HEK293 (cell line): ENCODE data around the gene TXNDC8.
A peak's percentile ranks its signal among the peaks of the same experiment; 100 is the strongest.

Experiments used
- ELK4 ChIP-seq: IDR thresholded peaks from 2 replicates; pipeline ENCODE4 v1.6.1; 2011; ENCODE audit warnings: mild to moderate bottlenecking, low read depth, low read length, borderline replicate concordance
- MEIS1 ChIP-seq: sonication (generic); formaldehyde crosslinking; IDR thresholded peaks from 2 replicates; pipeline ENCODE4 v1.8.1; 2022; ENCODE audit warnings: missing genetic modification reagents, mild to moderate bottlenecking, borderline replicate concordance
- OSR2 ChIP-seq: fragments of 450-650 bp; formaldehyde crosslinking; IDR thresholded peaks from 2 replicates; pipeline ENCODE4 v1.5.1; 2016; ENCODE audit warnings: missing biosample characterization, missing genetic modification characterization
- OVOL3 ChIP-seq: fragments of 450-650 bp; formaldehyde crosslinking; IDR thresholded peaks from 2 replicates; pipeline ENCODE4 v1.5.1; 2016; ENCODE audit warnings: missing biosample characterization, missing genetic modification characterization
- PBX3 ChIP-seq: sonication (generic); formaldehyde crosslinking; IDR thresholded peaks from 2 replicates; pipeline ENCODE4 v1.8.1; 2022; ENCODE audit warnings: mild to moderate bottlenecking, moderate library complexity, missing genetic modification reagents
- PRDM6 ChIP-seq: fragments of 450-650 bp; formaldehyde crosslinking; IDR thresholded peaks from 2 replicates; pipeline ENCODE4 v1.5.1; 2017; ENCODE audit warnings: missing biosample characterization, missing genetic modification characterization
- RBAK ChIP-seq: fragments of 450-650 bp; formaldehyde crosslinking; IDR thresholded peaks from 2 replicates; pipeline ENCODE4 v1.5.1; 2016; ENCODE audit warnings: missing biosample characterization, missing genetic modification characterization
- SP7 ChIP-seq: fragments of 450-650 bp; formaldehyde crosslinking; IDR thresholded peaks from 2 replicates; pipeline ENCODE4 v1.5.1; 2016; ENCODE audit warnings: missing biosample characterization, missing genetic modification characterization
- YY1 ChIP-seq: fragments of 450-650 bp; formaldehyde crosslinking; IDR thresholded peaks from 2 replicates; pipeline ENCODE4 v1.5.1; 2018; ENCODE audit warnings: missing biosample characterization, missing genetic modification characterization
- YY2 ChIP-seq: fragments of 450-650 bp; formaldehyde crosslinking; IDR thresholded peaks from 2 replicates; pipeline ENCODE4 v1.5.1; 2016; ENCODE audit warnings: missing biosample characterization, missing genetic modification characterization
- ZBTB49 ChIP-seq: fragments of 450-650 bp; formaldehyde crosslinking; IDR thresholded peaks from 2 replicates; pipeline ENCODE4 v1.5.1; 2016; ENCODE audit warnings: missing biosample characterization, missing genetic modification characterization, low read depth
- ZFP41 ChIP-seq: fragments of 450-650 bp; formaldehyde crosslinking; IDR thresholded peaks from 2 replicates; pipeline ENCODE4 v1.5.1; 2016; ENCODE audit warnings: missing biosample characterization, missing genetic modification characterization, borderline replicate concordance
- ZNF133 ChIP-seq: fragments of 450-650 bp; formaldehyde crosslinking; IDR thresholded peaks from 2 replicates; pipeline ENCODE4 v1.5.1; 2016; ENCODE audit warnings: missing biosample characterization, missing genetic modification characterization
- ZNF148 ChIP-seq: fragments of 450-650 bp; formaldehyde crosslinking; IDR thresholded peaks from 2 replicates; pipeline ENCODE4 v1.5.0; 2017; ENCODE audit warnings: missing biosample characterization, missing genetic modification characterization, borderline replicate concordance
- ZNF19 ChIP-seq: fragments of 450-650 bp; formaldehyde crosslinking; IDR thresholded peaks from 2 replicates; pipeline ENCODE4; 2016; ENCODE audit warnings: missing biosample characterization, missing genetic modification characterization, low read depth
- ZNF2 ChIP-seq: fragments of 450-650 bp; formaldehyde crosslinking; IDR thresholded peaks from 2 replicates; pipeline ENCODE4 v1.5.1; 2016; ENCODE audit warnings: missing biosample characterization, missing genetic modification characterization
- ZNF214 ChIP-seq: fragments of 450-650 bp; formaldehyde crosslinking; IDR thresholded peaks from 2 replicates; pipeline ENCODE4 v1.5.1; 2017; ENCODE audit warnings: missing biosample characterization, mild to moderate bottlenecking, missing genetic modification characterization, borderline replicate concordance
- ZNF23 ChIP-seq: fragments of 450-650 bp; formaldehyde crosslinking; IDR thresholded peaks from 2 replicates; pipeline ENCODE4 v1.5.1; 2016; ENCODE audit warnings: missing biosample characterization, missing genetic modification characterization, borderline replicate concordance
- ZNF280C ChIP-seq: fragments of 450-650 bp; formaldehyde crosslinking; IDR thresholded peaks from 2 replicates; pipeline ENCODE4 v1.5.1; 2016; ENCODE audit warnings: missing biosample characterization, missing genetic modification characterization
- ZNF311 ChIP-seq: fragments of 450-650 bp; formaldehyde crosslinking; IDR thresholded peaks from 2 replicates; pipeline ENCODE4 v1.5.1; 2017; ENCODE audit warnings: missing biosample characterization, missing genetic modification characterization, borderline replicate concordance
- ZNF37A ChIP-seq: fragments of 450-650 bp; IDR thresholded peaks from 2 replicates; pipeline ENCODE4 v1.5.1; 2018; ENCODE audit warnings: missing biosample characterization, missing genetic modification characterization
- ZNF426 ChIP-seq: fragments of 450-650 bp; formaldehyde crosslinking; IDR thresholded peaks from 2 replicates; pipeline ENCODE4 v1.5.1; 2017; ENCODE audit warnings: missing biosample characterization, missing genetic modification characterization, mild to moderate bottlenecking, inconsistent platforms, moderate library complexity
- ZNF514 ChIP-seq: fragments of 450-650 bp; formaldehyde crosslinking; IDR thresholded peaks from 2 replicates; pipeline ENCODE4 v1.5.1; 2016; ENCODE audit warnings: missing biosample characterization, missing genetic modification characterization
- ZNF548 ChIP-seq: fragments of 450-650 bp; formaldehyde crosslinking; IDR thresholded peaks from 2 replicates; pipeline ENCODE4 v1.5.1; 2016; ENCODE audit warnings: missing biosample characterization, missing genetic modification characterization
- ZNF560 ChIP-seq: fragments of 450-650 bp; formaldehyde crosslinking; IDR thresholded peaks from 2 replicates; pipeline ENCODE4 v1.5.1; 2017; ENCODE audit warnings: missing biosample characterization, missing genetic modification characterization, borderline replicate concordance
- ZNF596 ChIP-seq: fragments of 450-650 bp; IDR thresholded peaks from 2 replicates; pipeline ENCODE4 v1.5.0; 2018; ENCODE audit warnings: missing biosample characterization, mild to moderate bottlenecking, missing genetic modification characterization, moderate library complexity
- ZNF610 ChIP-seq: fragments of 450-650 bp; formaldehyde crosslinking; IDR thresholded peaks from 2 replicates; pipeline ENCODE4 v1.5.1; 2016; ENCODE audit warnings: missing biosample characterization, missing genetic modification characterization, borderline replicate concordance
- ZNF660 ChIP-seq: fragments of 450-650 bp; IDR thresholded peaks from 2 replicates; pipeline ENCODE4 v1.5.1; 2018; ENCODE audit warnings: missing biosample characterization, mild to moderate bottlenecking, missing genetic modification characterization

The TXNDC8 gene

GRCh38 chr9:110351009-110351467 lies 13.4 kb upstream of the TXNDC8 start (continued):
- TF ChIP-seq ZBTB49 (tag by site-specific recombination) (no peak), ZNF514 (tag by site-specific recombination) (no peak), OVOL3 (tag by site-specific recombination) (no peak), RBAK (no peak), MEIS1 (CRISPR knock-in tag) (0 out of 2 replicates have a peak, but pooled peaks have one; percentile 49), ZNF610 (tag by site-specific recombination) (no peak), ZNF280C (tag by site-specific recombination) (no peak), ZNF660 (peak; percentile 42; the same call in 1 of the 2 replicates), ZNF37A (tag by site-specific recombination) (no peak), ZFP41 (tag by site-specific recombination) (no peak), ZNF148 (no peak), ZNF19 (no peak), ZNF548 (tag by site-specific recombination) (no peak), ZNF214 (no peak), PBX3 (CRISPR knock-in tag) (no peak), PRDM6 (tag by site-specific recombination) (0 out of 2 replicates have a peak, but pooled peaks have one; percentile 22), YY2 (tag by site-specific recombination) (no peak), ZNF311 (tag by site-specific recombination) (no peak), ZNF560 (tag by site-specific recombination) (no peak), ELK4 (no peak), ZNF596 (tag by site-specific recombination) (no peak), OSR2 (no peak), ZNF133 (tag by site-specific recombination) (no peak), SP7 (tag by site-specific recombination) (no peak), ZNF23 (tag by site-specific recombination) (no peak), YY1 (no peak), ZNF426 (no peak), ZNF2 (tag by site-specific recombination) (no peak)
